Fibroblast of lung (primary cell): ENCODE data around the gene SERGEF. TPM values are rescaled to one million over a fixed set of nuclear protein-coding genes. Genes with fewer than 3 reads are reported as not detected.

Experiments used
- DNase-seq, 2 donors: peaks; one replicate each; pipeline versions ENCODE4 v3.0.0 to v3.0.0-alpha.2; 2010; ENCODE audit warnings: low read depth in 2 of 2
- H2AFZ ChIP-seq: 2 replicates; pipeline ENCODE4 v1.5.1; 2012; ENCODE audit warnings: low read length, control low read depth, inconsistent platforms
- H3K27ac ChIP-seq: 2 replicates; pipeline ENCODE4 v1.5.1; 2011; ENCODE audit warnings: low read length, control low read depth; ENCODE audit not compliant: insufficient read depth
- H3K27me3 ChIP-seq: 2 replicates; pipeline ENCODE4 v1.5.1; 2011; ENCODE audit warnings: mild to moderate bottlenecking, low read length; ENCODE audit not compliant: control insufficient read depth, insufficient read depth
- H3K36me3 ChIP-seq: 2 replicates; pipeline ENCODE4 v1.5.1; 2011; ENCODE audit warnings: low read length; ENCODE audit not compliant: control insufficient read depth, insufficient read depth
- H3K4me1 ChIP-seq: 2 replicates; pipeline ENCODE4 v1.5.1; 2011; ENCODE audit warnings: low read length; ENCODE audit not compliant: control insufficient read depth, insufficient read depth; ENCODE audit errors: extremely low read depth
- H3K4me2 ChIP-seq: 2 replicates; pipeline ENCODE4 v1.5.1; 2011; ENCODE audit warnings: low read length, control low read depth; ENCODE audit not compliant: insufficient read depth; ENCODE audit errors: extremely low read depth
- H3K4me3 ChIP-seq, 4 experiments: fragments of 200-600 bp in 1 of 4; sonication (generic) in 1 of 4; replicated peaks in 1 of 4; 2 replicates each; pipeline ENCODE4 v1.5.1; 2011 to 2016; ENCODE audit warnings: low read length in 4 of 4, low read depth in 3 of 4, mild to moderate bottlenecking in 3 of 4, control low read depth in 2 of 4, inconsistent platforms in 1 of 4, mixed read lengths in 1 of 4; ENCODE audit not compliant: insufficient read depth in 1 of 4; ENCODE audit errors: control extremely low read depth in 1 of 4
- H3K79me2 ChIP-seq: 2 replicates; pipeline ENCODE4 v1.5.1; 2012; ENCODE audit warnings: mild to moderate bottlenecking, low read length, inconsistent platforms; ENCODE audit not compliant: control insufficient read depth, insufficient read depth
- H3K9ac ChIP-seq: 2 replicates; pipeline ENCODE4 v1.5.1; 2011; ENCODE audit warnings: mild to moderate bottlenecking, low read length, control low read depth; ENCODE audit not compliant: insufficient read depth
- H3K9me3 ChIP-seq: 2 replicates; pipeline ENCODE4 v1.5.1; 2012; ENCODE audit warnings: low read depth, low read length; ENCODE audit not compliant: control insufficient read depth, insufficient read depth
- H4K20me1 ChIP-seq: 2 replicates; pipeline ENCODE4 v1.5.1; 2011; ENCODE audit warnings: low read length; ENCODE audit not compliant: control insufficient read depth, insufficient read depth; ENCODE audit errors: extremely low read depth
- EZH2 ChIP-seq: IDR thresholded peaks from 2 replicates; pipeline ENCODE4 v1.5.1; 2012; ENCODE audit warnings: low read length, control low read depth, mild to moderate bottlenecking; ENCODE audit errors: missing control alignments
- polyA plus RNA-seq, 2 donors: library from polyadenylated mRNA; depleted of rRNA in 1 of 2; stranded (reverse) in 1 of 2; unstranded in 1 of 2; fragments of >200 nt; gene quantifications; 2 replicates each; pipeline ENCODE4 v1.2.1, GENCODE V29; 2011 to 2012; ENCODE audit warnings: missing spikeins in 1 of 2
- total RNA-seq: library from RNA; depleted of rRNA; stranded (reverse); fragments of >200 nt; gene quantifications from 2 replicates; pipeline ENCODE4 v1.2.1, GENCODE V29; 2014
- TF ChIP-seq, protein P1 (sequence below), 2 donors: IDR thresholded peaks in 1 of 2; conservative IDR thresholded peaks in 1 of 2; 1 replicate in 1 of 2; 2 replicates in 1 of 2; pipeline ENCODE4 v1.5.1; 2011 to 2012; ENCODE audit warnings: low read length in 2 of 2, control low read depth in 1 of 2, inconsistent platforms in 1 of 2, low read depth in 1 of 2, mild to moderate bottlenecking in 1 of 2

SERGEF gene
- total and polyA plus RNA-seq, 2 donors (not counting 1 experiment from before 2014, with no cell fraction given) = 14.5 to 38.5 TPM

DNA sequence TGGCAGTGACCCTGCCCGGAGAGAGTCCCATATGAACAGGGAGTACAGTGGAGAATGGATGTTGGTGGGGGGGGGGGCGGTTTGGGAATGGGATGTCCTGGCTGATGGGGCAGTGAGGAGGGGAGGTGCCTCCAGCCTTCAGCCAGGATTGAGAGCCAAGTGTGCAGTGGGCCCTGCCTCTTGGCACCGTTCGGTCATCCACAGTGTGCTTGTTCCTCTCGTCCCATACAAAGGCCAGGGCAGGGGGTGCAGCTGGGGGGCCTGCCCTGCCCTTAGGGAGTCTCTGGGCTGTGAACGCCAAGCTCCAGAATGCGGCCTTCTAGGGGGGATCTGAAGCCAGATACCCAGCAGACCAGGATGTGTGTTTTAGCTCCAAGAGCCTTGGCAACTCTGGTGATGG is 244.3 kb downstream of the SERGEF start:
- no peak overlapping the region for H3K4me2 ChIP-seq
- H3K36me3 ChIP-seq = no peaks in the 10 kb centered on the region
- no peaks in the 10 kb centered on the region for H3K4me1 ChIP-seq
- DNase-seq = no peak
- H3K79me2 ChIP-seq = no peaks in the 10 kb centered on the region
- no peak overlapping the region for H3K4me3 ChIP-seq
- H3K9me3 ChIP-seq = no peaks in the 10 kb centered on the region
- H2AFZ ChIP-seq = no peak overlapping the region
- no peaks in the 10 kb centered on the region for H3K27me3 ChIP-seq
- H4K20me1 ChIP-seq = no peaks in the 10 kb centered on the region
- H3K9ac ChIP-seq = no peak overlapping the region
- TF ChIP-seq, protein P1, sequence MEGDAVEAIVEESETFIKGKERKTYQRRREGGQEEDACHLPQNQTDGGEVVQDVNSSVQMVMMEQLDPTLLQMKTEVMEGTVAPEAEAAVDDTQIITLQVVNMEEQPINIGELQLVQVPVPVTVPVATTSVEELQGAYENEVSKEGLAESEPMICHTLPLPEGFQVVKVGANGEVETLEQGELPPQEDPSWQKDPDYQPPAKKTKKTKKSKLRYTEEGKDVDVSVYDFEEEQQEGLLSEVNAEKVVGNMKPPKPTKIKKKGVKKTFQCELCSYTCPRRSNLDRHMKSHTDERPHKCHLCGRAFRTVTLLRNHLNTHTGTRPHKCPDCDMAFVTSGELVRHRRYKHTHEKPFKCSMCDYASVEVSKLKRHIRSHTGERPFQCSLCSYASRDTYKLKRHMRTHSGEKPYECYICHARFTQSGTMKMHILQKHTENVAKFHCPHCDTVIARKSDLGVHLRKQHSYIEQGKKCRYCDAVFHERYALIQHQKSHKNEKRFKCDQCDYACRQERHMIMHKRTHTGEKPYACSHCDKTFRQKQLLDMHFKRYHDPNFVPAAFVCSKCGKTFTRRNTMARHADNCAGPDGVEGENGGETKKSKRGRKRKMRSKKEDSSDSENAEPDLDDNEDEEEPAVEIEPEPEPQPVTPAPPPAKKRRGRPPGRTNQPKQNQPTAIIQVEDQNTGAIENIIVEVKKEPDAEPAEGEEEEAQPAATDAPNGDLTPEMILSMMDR (conservative IDR thresholded peaks at IDR 0.05 in 1 of 2, IDR thresholded peaks at IDR 0.05 in 1 of 2; ENCODE audit: low read depth in 1 of 2, low read length in 2 of 2) = no peak
- no peak for TF ChIP-seq EZH2
- H3K27ac ChIP-seq = no peak overlapping the region

DNA sequence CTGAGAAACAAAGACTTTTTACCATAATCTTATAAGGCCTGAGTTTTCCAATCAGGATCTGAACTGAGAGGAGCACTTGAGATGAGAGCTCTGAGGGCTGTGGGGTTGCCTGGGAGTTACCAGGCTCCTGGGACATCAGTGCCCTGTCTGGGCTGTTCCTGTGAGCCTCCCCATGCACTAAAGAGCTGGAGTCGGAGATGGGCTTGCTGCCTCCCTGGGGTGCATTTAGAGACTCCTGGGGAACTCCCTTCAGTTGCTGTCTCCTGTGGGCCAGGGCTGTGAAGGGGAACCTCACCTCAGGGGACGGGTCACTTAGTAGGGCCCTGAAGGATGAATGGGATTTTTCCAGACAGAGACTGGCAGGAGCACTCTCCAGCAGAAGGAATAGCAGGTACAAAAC is 244.9 kb downstream of the SERGEF start:
- H3K4me1 ChIP-seq = no peaks in the 10 kb centered on the region
- H3K9ac ChIP-seq = no peak overlapping the region
- no peak overlapping the region for H2AFZ ChIP-seq
- no peaks in the 10 kb centered on the region for H3K36me3 ChIP-seq
- TF ChIP-seq, protein P1 (conservative IDR thresholded peaks at IDR 0.05 in 1 of 2, IDR thresholded peaks at IDR 0.05 in 1 of 2; ENCODE audit: low read depth in 1 of 2, low read length in 2 of 2) = no peak
- no peak for TF ChIP-seq EZH2
- DNase-seq = no peak
- H4K20me1 ChIP-seq = no peaks in the 10 kb centered on the region
- no peaks in the 10 kb centered on the region for H3K79me2 ChIP-seq
- H3K9me3 ChIP-seq = no peaks in the 10 kb centered on the region
- no peak overlapping the region for H3K27ac ChIP-seq
- H3K27me3 ChIP-seq = no peaks in the 10 kb centered on the region
- H3K4me3 ChIP-seq = no peak overlapping the region
- H3K4me2 ChIP-seq = no peak overlapping the region

DNA sequence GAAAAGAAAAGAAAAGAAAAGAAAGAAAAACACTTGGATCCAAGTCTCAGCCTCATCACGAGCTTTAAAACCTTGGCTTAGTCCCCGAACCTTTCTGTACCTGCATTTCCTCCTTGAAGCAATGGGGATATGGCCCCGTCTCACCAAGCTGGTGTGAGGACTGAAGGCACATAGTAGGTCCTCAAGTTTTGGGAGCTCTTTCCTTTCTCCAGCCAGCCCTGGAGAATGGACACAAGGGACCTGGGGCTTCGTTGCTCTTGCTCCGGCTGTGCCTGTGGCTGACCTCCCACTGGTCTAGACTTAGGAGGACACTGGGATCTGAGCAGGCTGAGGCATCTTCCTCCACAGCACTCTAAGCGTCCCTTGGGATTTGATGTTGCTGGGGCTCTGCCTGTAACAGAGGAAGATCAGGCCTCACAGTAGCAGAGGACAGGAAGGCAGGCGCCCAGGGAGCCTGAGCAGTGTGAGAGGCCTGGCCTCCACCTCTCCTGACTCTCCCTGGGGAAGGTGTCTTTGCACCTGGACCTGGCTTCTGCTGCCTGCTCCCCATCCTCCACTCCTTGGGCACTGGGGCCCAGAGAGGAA is 245.5 kb downstream of the SERGEF start:
- H3K79me2 ChIP-seq = no peaks in the 10 kb centered on the region
- H4K20me1 ChIP-seq = no peaks in the 10 kb centered on the region
- DNase-seq = no peak
- H3K36me3 ChIP-seq = no peaks in the 10 kb centered on the region
- TF ChIP-seq EZH2 = no peak
- TF ChIP-seq, protein P1 (conservative IDR thresholded peaks at IDR 0.05 in 1 of 2, IDR thresholded peaks at IDR 0.05 in 1 of 2; ENCODE audit: low read depth in 1 of 2, low read length in 2 of 2) = no peak
- no peak overlapping the region for H3K4me2 ChIP-seq
- H3K9ac ChIP-seq = no peak overlapping the region
- H3K4me1 ChIP-seq = no peaks in the 10 kb centered on the region
- no peaks in the 10 kb centered on the region for H3K27me3 ChIP-seq
- no peak overlapping the region for H2AFZ ChIP-seq
- H3K4me3 ChIP-seq = no peak overlapping the region
- H3K9me3 ChIP-seq = no peaks in the 10 kb centered on the region
- no peak overlapping the region for H3K27ac ChIP-seq
